GM21367 (cell line): ENCODE results near the gene GMPS.
A peak's percentile ranks its signal among the peaks of the same experiment; 100 is the strongest.
"Not testable (repeated sequence)": the region's sequence is repeated elsewhere in the genome, so short reads cannot be mapped to it uniquely, and the experiment has no call there.

Experiments
- ATAC-seq: cut with Tn5 transposase; IDR thresholded peaks from one replicate; pipeline ENCODE4 v1.9.1; 2021; ENCODE audit not compliant: unreplicated experiment

The GMPS gene

GRCh38 chr3:155871746-155872158 is 1.3 kb downstream of the GMPS start:
- peak; percentile 2 for ATAC-seq

- no peak for ATAC-seq
Measured at GRCh38 chr3:155872904-155873646, 2.6 kb downstream of the GMPS start.

- no peak for ATAC-seq
Measured at GRCh38 chr3:155876037-155876436, 5.6 kb downstream of the GMPS start.

- no peak for ATAC-seq
Measured at GRCh38 chr3:155876503-155876902, 6.1 kb downstream of the GMPS start.

GRCh38 chr3:155880286-155880685 is 9.8 kb downstream of the GMPS start:
- no peak for ATAC-seq

- no peak for ATAC-seq
Measured at GRCh38 chr3:155884292-155884691, 13.8 kb downstream of the GMPS start.

GRCh38 chr3:155885292-155885691 is 14.8 kb downstream of the GMPS start:
- no peak for ATAC-seq

GRCh38 chr3:155886348-155886747 is 15.9 kb downstream of the GMPS start:
- ATAC-seq = not testable (repeated sequence)

GRCh38 chr3:155886915-155887314 is 16.5 kb downstream of the GMPS start:
- no peak for ATAC-seq

- ATAC-seq = no peak
Measured at GRCh38 chr3:155889212-155889611, 18.8 kb downstream of the GMPS start.

GRCh38 chr3:155889952-155890351 is 19.5 kb downstream of the GMPS start:
- no peak for ATAC-seq

- ATAC-seq = no peak
Measured at GRCh38 chr3:155890671-155891190, 20.3 kb downstream of the GMPS start.

- ATAC-seq = no peak
Measured at GRCh38 chr3:155891321-155891720, 20.9 kb downstream of the GMPS start.

GRCh38 chr3:155895379-155895900 is 25.0 kb downstream of the GMPS start:
- ATAC-seq = no peak

- no peak for ATAC-seq
Measured at GRCh38 chr3:155906900-155907299, 36.5 kb downstream of the GMPS start.

- ATAC-seq = no peak
Measured at GRCh38 chr3:155908086-155908485, 37.6 kb downstream of the GMPS start.

GRCh38 chr3:155908605-155909004 is 38.2 kb downstream of the GMPS start:
- no peak for ATAC-seq

GRCh38 chr3:155912090-155912489 is 41.6 kb downstream of the GMPS start:
- ATAC-seq = no peak

GRCh38 chr3:155912579-155913190 is 42.2 kb downstream of the GMPS start:
- ATAC-seq = no peak

- no peak for ATAC-seq
Measured at GRCh38 chr3:155917781-155918180, 47.3 kb downstream of the GMPS start.

- no peak for ATAC-seq
Measured at GRCh38 chr3:155919728-155920127, 49.3 kb downstream of the GMPS start.

GRCh38 chr3:155921486-155921885 is 51.0 kb downstream of the GMPS start:
- no peak for ATAC-seq
